Suprapubic skin (tissue), 4 donors: ENCODE data around the gene CAPN11. TPM values are rescaled to one million over a fixed set of nuclear protein-coding genes. Genes with fewer than 3 reads are reported as not detected.
"Not testable (repeated sequence)": the region's sequence is repeated elsewhere in the genome, so short reads cannot be mapped to it uniquely, and the experiment has no call there.

Experiments used
- DNase-seq, 2 donors: peaks; one replicate each; pipeline ENCODE4 v3.0.0-alpha.2; 2019; ENCODE audit warnings: low spot score in 2 of 2
- H3K27ac ChIP-seq: fragments of 200-600 bp; sonication (generic); one replicate; pipeline ENCODE4 v1.5.1; 2019
- H3K27me3 ChIP-seq: fragments of 200-600 bp; sonication (generic); one replicate; pipeline ENCODE4 v1.5.1; 2019
- H3K36me3 ChIP-seq: fragments of 200-600 bp; sonication (generic); one replicate; pipeline ENCODE4 v1.5.1; 2019
- H3K4me1 ChIP-seq: fragments of 200-600 bp; sonication (generic); one replicate; pipeline ENCODE4 v1.5.1; 2019
- H3K4me3 ChIP-seq: fragments of 200-600 bp; sonication (generic); one replicate; pipeline ENCODE4 v1.5.1; 2019; ENCODE audit warnings: mild to moderate bottlenecking
- H3K9me3 ChIP-seq: fragments of 200-600 bp; sonication (generic); one replicate; pipeline ENCODE4 v1.5.1; 2019
- CTCF ChIP-seq, 2 donors: fragments of 200-600 bp in 1 of 2; fragments of 450-650 bp in 1 of 2; sonication (generic) in 1 of 2; IDR thresholded peaks; one replicate each; pipeline ENCODE4 v1.5.1; 2016 to 2019; ENCODE audit warnings: antibody characterized with exemption in 2 of 2, mild to moderate bottlenecking in 1 of 2, moderate library complexity in 1 of 2
- EP300 ChIP-seq: sonication (generic); formaldehyde crosslinking; IDR thresholded peaks from one replicate; pipeline ENCODE4 v1.6.1; 2017; ENCODE audit warnings: antibody characterized with exemption
- POLR2A ChIP-seq, 2 donors: fragments of 450-650 bp; IDR thresholded peaks; one replicate each; pipeline ENCODE4 v1.6.1; 2017; ENCODE audit warnings: antibody characterized with exemption in 2 of 2, mild to moderate bottlenecking in 2 of 2, moderate library complexity in 2 of 2
- POLR2AphosphoS5 ChIP-seq, 3 donors: sonication (generic); formaldehyde crosslinking; IDR thresholded peaks; one replicate each; pipeline ENCODE4 v1.6.1; 2017; ENCODE audit warnings: antibody characterized with exemption in 3 of 3
- WGBS: methylation state at CpG from one replicate; pipeline ENCODE4 v1.1.5; 2018; 5-methylcytosine and 5-hydroxymethylcytosine counted together
- total RNA-seq, 4 donors: library from RNA; depleted of rRNA; stranded (reverse); fragments of >200 nt; gene quantifications; one replicate each; pipeline ENCODE4 v1.1.0, GENCODE V29; 2016

CAPN11 gene
- total RNA-seq, 4 donors from 2014 or later: 0.45 to 2.5 (median 1.2) TPM

- Histone ChIP-seq H3K36me3 (peaks cover 92% of the 10 kb centered on the region), H3K27ac (no peak overlapping the region), H3K4me3 (no peak overlapping the region), H3K4me1 (no peaks in the 10 kb centered on the region), H3K27me3 (no peaks in the 10 kb centered on the region), H3K9me3 (no peaks in the 10 kb centered on the region)
- no peak for DNase-seq
- TF ChIP-seq POLR2A (IDR thresholded peaks at IDR 0.05) (no peak), CTCF (IDR thresholded peaks at IDR 0.05) (no peak), POLR2AphosphoS5 (IDR thresholded peaks at IDR 0.05) (no peak), EP300 (no peak)
- 95% methylated on average over 10 of the region's 10 CpGs for WGBS
Measured at GRCh38 chr6:44139351-44139743, 19.3 kb upstream of the CAPN11 start.

- TF ChIP-seq POLR2A (IDR thresholded peaks at IDR 0.05) (no peak), POLR2AphosphoS5 (IDR thresholded peaks at IDR 0.05) (no peak)
- no peak overlapping the region for H3K4me3 ChIP-seq
- no peaks in the 10 kb centered on the region for H3K27me3 ChIP-seq
- no peaks in the 10 kb centered on the region for H3K4me1 ChIP-seq
- H3K9me3 ChIP-seq: no peaks in the 10 kb centered on the region
- 0% methylated on average over 1 of the region's 1 CpG for WGBS
- H3K27ac ChIP-seq: no peak overlapping the region
- H3K36me3 ChIP-seq: peaks cover 89% of the 10 kb centered on the region
- DNase-seq: no peak
Measured at GRCh38 chr6:44142835-44143234, 15.8 kb upstream of the CAPN11 start.

GRCh38 chr6:44143731-44144130 lies 14.9 kb upstream of the CAPN11 start:
- no peaks in the 10 kb centered on the region for H3K9me3 ChIP-seq
- no peaks in the 10 kb centered on the region for H3K27me3 ChIP-seq
- H3K36me3 ChIP-seq: peaks cover 89% of the 10 kb centered on the region
- H3K27ac ChIP-seq: no peak overlapping the region
- 96% methylated on average over 1 of the region's 1 CpG for WGBS
- no peaks in the 10 kb centered on the region for H3K4me1 ChIP-seq
- TF ChIP-seq POLR2A (IDR thresholded peaks at IDR 0.05): no peak
- no peak overlapping the region for H3K4me3 ChIP-seq
- DNase-seq: no peak

GRCh38 chr6:44144536-44144935 lies 14.1 kb upstream of the CAPN11 start:
- WGBS: 31% methylated on average over 3 of the region's 3 CpGs
- not testable (repeated sequence) for H3K4me1 ChIP-seq, DNase-seq, H3K27me3 ChIP-seq, H3K9me3 ChIP-seq, H3K4me3 ChIP-seq, H3K27ac ChIP-seq
- peaks cover 91% of the 10 kb centered on the region for H3K36me3 ChIP-seq

- Histone ChIP-seq H3K27me3 (no peaks in the 10 kb centered on the region), H3K27ac (no peak overlapping the region), H3K36me3 (peaks cover 91% of the 10 kb centered on the region), H3K9me3 (no peaks in the 10 kb centered on the region), H3K4me1 (no peaks in the 10 kb centered on the region), H3K4me3 (no peak overlapping the region)
- DNase-seq: no peak
- no peak for TF ChIP-seq EP300
- no peak for TF ChIP-seq CTCF (IDR thresholded peaks at IDR 0.05)
- no peak for TF ChIP-seq POLR2AphosphoS5 (IDR thresholded peaks at IDR 0.05)
- no peak for TF ChIP-seq POLR2A (IDR thresholded peaks at IDR 0.05)
Measured at GRCh38 chr6:44145839-44146238, 12.8 kb upstream of the CAPN11 start.

- H3K4me1 ChIP-seq: peaks cover 3% of the 10 kb centered on the region
- WGBS: 87% methylated on average over 10 of the region's 10 CpGs
- peaks cover 85% of the 10 kb centered on the region for H3K36me3 ChIP-seq
- H3K27me3 ChIP-seq: no peaks in the 10 kb centered on the region
- no peak for DNase-seq
- H3K9me3 ChIP-seq: no peaks in the 10 kb centered on the region
- H3K27ac ChIP-seq: no peak overlapping the region
- H3K4me3 ChIP-seq: no peak overlapping the region
- TF ChIP-seq POLR2A (IDR thresholded peaks at IDR 0.05) (no peak), EP300 (no peak), CTCF (IDR thresholded peaks at IDR 0.05) (no peak), POLR2AphosphoS5 (IDR thresholded peaks at IDR 0.05) (no peak)
Measured at GRCh38 chr6:44146685-44147084, 11.9 kb upstream of the CAPN11 start.

GRCh38 chr6:44147256-44147655 lies 11.4 kb upstream of the CAPN11 start:
- TF ChIP-seq EP300: no peak
- no peak for TF ChIP-seq CTCF (IDR thresholded peaks at IDR 0.05)
- no peak overlapping the region for H3K27ac ChIP-seq
- DNase-seq: no peak
- peaks cover 4% of the 10 kb centered on the region for H3K4me1 ChIP-seq
- 100% methylated on average over 2 of the region's 7 CpGs for WGBS
- peaks cover 82% of the 10 kb centered on the region for H3K36me3 ChIP-seq
- no peaks in the 10 kb centered on the region for H3K9me3 ChIP-seq
- H3K27me3 ChIP-seq: no peaks in the 10 kb centered on the region
- H3K4me3 ChIP-seq: no peak overlapping the region
